ENCODE measurements around the gene TAF4.
A peak's percentile ranks its signal among the peaks of the same experiment; 100 is the strongest.
"Not testable (repeated sequence)": the region's sequence is repeated elsewhere in the genome, so short reads cannot be mapped to it uniquely, and the experiment has no call there.

TAF4 gene, protein sequence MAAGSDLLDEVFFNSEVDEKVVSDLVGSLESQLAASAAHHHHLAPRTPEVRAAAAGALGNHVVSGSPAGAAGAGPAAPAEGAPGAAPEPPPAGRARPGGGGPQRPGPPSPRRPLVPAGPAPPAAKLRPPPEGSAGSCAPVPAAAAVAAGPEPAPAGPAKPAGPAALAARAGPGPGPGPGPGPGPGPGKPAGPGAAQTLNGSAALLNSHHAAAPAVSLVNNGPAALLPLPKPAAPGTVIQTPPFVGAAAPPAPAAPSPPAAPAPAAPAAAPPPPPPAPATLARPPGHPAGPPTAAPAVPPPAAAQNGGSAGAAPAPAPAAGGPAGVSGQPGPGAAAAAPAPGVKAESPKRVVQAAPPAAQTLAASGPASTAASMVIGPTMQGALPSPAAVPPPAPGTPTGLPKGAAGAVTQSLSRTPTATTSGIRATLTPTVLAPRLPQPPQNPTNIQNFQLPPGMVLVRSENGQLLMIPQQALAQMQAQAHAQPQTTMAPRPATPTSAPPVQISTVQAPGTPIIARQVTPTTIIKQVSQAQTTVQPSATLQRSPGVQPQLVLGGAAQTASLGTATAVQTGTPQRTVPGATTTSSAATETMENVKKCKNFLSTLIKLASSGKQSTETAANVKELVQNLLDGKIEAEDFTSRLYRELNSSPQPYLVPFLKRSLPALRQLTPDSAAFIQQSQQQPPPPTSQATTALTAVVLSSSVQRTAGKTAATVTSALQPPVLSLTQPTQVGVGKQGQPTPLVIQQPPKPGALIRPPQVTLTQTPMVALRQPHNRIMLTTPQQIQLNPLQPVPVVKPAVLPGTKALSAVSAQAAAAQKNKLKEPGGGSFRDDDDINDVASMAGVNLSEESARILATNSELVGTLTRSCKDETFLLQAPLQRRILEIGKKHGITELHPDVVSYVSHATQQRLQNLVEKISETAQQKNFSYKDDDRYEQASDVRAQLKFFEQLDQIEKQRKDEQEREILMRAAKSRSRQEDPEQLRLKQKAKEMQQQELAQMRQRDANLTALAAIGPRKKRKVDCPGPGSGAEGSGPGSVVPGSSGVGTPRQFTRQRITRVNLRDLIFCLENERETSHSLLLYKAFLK

DNA sequence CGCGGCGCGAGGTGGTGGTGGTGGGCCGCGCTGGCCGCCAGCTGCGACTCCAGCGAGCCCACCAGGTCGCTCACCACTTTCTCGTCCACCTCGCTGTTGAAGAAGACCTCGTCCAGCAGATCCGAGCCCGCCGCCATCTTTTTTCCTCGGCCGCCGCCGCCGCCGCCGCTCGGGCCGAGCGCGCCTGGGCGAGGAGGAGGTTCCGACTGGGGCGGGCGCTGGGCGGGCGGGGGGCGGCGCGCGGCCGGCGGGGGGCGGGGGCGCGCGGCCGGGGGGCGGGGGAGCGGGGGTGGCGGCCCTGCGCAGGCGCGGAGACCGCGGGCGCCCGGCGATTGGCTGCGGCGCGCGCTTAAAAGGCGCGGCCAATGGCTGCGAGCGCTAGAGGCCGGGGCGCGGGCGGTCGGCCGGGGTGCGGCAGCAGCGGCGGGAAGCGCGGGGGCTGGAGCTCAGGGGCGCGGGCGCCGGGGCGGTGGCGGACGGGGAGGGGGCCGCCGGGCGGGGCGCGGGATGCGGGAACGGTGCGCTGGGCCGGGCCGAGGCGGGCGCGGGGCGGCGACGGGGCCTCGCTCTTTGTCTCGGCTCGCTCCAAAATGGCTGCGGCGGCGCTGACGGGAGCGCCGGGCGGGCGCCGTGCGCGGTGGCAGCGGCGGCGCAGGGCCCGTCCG lies at the start of gene TAF4:
Gene TAF4, minus strand, starts transcription at position 208 of the 665 bp plus-strand sequence. Its CDS starts 71 bp downstream, at position 137.
- DNase-seq, result peak; percentile 79

DNA sequence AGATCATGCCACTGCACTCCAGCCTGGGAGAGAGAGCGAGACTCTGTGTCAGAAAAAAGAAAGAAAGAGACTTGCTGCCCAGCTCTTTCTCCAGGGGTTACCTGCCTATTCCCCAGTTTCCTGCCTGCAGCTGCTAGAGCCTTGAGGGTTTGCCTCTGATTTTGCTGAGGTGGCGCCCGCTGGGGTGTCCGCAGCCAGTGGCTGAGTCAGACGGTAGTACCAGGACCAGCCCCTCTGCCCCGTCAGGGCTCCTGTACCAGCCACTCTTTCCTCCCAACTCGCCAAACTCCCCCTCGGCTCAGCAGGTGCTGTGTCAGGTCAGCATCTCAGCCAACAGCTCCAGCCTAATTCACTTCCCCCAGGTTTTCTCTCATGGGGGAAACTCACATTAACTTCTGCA lies 49.2 kb upstream of the TAF4 start:
- no peak for DNase-seq

DNA sequence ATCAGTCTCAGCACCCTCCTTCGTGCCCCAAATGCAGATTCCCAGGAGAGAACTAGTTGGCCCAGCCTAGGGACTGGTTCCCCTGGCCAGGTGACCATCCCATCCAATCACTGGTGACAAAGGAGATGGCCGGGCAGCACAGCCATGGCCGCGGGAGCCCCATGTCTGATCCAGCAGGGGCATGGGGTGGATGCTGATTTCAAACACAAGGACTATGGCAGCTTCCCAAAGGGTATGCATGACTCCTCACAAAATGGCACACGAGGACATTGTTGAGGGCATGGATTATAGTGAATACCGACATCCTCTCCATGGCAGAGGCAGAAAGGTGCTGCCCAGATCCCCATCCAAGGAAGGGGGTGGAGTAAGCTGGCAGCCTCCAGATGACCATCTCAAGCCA lies 46.7 kb upstream of the TAF4 start:
- DNase-seq, result no peak

DNA sequence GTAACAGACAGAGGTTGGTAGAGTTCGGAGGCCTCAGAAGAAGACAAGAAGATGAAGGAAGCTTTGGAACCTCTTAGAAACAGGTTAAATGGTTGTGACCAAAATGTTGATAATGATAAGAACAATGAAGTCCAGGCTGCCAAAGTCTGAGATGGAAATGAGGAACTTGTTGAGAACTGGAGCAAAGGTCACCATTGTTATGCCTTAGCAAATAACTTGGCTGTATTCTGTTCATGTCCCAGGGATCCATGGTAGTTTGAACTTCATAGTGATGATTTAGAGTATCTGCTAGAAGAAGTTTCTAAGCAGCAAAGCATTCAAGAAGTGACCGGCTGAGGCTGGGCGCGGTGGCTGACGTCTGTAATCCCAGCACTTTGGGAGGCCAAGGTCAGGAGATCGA lies 45.5 kb upstream of the TAF4 start:
- DNase-seq, result no peak

DNA sequence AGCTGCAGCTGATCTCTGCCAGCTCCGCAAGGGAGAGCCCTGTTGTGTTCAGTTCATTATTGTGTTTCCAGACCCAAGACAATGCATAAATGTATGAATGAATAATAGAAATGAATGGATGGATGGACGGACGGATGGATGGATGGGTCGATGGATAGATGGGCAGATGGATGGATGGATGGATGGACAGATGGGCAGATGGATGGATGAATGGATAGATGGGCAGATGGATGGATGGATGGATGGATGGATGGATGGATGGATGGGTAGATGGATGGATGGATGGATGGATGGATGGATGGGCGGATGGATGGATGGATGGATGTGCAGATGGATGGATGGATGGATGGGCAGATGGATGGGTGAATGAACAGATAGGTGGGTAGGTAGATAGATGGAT lies 39.9 kb upstream of the TAF4 start:
- DNase-seq, result no peak

DNA sequence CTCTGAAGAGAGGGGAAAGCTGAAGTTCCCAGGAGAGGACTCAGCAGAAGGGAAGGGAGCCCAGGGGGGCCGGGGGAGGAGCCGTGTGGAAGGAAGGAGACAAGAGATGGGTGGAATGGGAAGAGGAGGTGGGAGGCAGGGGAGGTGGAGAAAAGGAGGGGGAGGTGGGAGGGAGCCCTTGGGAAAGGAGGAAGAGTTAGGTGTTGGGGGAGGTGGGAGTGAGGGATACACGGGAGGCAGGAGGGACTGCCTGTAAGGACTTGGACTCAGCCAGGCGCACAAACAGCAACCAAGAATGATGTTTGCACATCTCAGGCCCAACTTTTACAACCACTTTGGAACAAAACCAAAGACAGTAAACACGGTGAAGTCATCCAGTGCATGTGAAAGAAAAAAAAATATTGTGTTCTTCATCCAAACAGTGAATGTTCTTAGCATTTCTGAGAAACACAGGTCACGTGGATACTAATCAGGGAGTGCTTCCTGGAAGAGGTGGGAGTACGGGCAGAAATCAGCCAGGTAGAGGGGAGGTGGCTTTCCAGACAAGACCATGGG lies 39.2 kb upstream of the TAF4 start:
- no peak for DNase-seq

DNA sequence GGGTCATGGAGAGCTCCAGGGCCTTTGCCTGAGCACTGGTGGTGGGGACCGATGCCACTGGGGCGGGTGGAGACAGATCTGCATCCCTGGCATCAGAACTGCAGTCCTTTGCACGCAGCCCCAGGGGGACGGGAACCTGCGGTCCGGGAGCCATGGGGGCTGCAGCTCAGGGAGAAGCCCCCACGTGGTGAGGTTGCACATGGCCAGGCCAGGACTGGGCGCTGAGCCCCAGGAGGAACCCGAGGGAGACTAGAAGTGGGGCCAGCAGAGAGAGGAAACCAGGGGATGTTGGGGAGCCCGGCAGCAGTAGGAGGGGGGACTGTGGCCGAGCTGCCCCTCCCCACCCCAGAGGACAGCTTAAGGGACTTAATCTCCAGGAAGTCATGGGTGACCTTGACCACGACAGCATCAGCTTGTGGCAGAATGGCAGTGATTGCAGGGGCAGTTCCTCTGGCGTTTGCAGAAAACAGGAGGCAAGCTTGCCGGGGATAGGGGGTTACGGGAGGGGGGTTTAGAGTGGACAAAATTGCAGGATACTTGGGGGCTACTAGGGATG lies 38.6 kb upstream of the TAF4 start:
- DNase-seq, result no peak

DNA sequence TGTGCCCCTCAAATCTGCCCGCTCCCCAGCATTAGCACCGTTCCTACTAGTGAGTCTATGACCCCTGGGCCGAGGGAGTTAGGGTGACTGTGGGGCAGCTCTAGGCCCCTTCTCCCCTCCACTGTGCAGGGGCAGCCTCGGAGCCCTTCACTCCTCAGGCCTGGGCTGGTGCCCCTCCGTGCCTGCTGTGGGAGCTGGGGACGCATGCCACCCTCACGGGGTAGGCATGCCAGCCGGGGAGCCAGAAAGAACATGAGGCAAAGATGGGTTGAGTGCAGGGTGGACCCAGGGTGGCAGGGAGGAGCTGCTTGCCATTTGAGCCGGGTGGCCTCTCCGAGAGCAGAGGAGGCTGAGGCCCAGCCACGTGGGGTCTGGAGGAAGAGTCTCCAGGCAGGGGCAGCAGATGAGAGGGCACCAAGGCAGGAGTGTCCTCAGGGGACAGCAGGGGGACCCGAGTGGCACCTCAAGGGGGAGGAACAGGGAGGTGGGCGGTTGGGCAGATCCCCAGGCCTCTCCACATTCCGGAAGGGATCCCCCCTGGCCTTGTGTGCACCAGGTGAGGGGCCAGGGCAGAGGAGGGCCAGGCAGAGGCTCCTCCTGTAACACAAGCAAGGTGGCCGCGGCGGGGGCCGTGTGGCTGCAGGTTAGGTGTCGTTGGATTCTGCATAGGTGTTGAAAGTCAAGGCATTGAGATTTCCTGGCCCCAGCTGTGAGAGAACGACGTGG lies 38.0 kb upstream of the TAF4 start:
- no peak for DNase-seq

DNA sequence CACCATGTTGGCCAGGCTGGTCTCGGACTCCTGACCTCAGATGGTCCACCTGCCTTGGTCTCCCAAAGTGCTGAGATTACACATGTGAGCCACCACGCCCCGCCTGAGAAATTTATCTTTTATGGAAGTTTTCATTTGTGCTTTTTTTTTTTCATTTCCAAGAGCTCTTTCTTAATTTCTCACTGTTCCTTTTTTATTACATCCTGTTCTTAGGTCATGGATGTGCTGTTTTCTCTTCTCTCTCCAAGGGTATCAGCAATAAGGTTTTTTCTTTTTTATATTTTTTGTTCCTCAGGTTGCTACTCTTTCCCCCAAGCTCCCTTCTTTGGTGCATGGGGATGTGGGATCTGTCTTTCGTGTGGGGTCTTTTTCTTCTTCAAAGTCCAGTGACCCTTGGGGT lies 35.4 kb upstream of the TAF4 start:
- DNase-seq, result no peak

DNA sequence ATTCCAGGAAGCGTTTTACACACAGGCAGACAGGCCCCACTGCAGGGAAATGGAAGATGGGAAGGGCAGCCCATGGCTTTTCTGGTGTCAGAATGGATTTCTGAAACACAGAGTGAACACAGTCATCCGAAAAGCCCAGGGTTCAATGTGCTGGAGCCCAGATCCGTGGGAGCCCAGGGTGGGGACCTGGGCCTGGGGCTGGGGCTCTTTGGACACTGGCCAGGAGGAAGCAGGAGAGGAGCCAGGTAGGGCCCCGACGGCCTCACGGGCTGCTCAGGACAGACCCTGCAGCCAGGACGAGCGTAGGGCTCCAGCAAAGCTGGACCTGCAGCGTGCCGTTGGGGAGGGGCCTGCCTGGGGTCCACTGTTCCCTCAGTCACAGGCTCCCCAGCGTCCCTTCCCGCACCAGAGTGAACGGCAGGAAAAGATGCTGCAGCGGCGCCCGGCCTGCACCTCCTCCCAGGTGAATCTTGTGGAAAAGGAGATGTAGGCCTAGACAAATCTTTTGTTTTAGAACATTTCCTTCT lies 32.3 kb upstream of the TAF4 start:
- no peak for DNase-seq

DNA sequence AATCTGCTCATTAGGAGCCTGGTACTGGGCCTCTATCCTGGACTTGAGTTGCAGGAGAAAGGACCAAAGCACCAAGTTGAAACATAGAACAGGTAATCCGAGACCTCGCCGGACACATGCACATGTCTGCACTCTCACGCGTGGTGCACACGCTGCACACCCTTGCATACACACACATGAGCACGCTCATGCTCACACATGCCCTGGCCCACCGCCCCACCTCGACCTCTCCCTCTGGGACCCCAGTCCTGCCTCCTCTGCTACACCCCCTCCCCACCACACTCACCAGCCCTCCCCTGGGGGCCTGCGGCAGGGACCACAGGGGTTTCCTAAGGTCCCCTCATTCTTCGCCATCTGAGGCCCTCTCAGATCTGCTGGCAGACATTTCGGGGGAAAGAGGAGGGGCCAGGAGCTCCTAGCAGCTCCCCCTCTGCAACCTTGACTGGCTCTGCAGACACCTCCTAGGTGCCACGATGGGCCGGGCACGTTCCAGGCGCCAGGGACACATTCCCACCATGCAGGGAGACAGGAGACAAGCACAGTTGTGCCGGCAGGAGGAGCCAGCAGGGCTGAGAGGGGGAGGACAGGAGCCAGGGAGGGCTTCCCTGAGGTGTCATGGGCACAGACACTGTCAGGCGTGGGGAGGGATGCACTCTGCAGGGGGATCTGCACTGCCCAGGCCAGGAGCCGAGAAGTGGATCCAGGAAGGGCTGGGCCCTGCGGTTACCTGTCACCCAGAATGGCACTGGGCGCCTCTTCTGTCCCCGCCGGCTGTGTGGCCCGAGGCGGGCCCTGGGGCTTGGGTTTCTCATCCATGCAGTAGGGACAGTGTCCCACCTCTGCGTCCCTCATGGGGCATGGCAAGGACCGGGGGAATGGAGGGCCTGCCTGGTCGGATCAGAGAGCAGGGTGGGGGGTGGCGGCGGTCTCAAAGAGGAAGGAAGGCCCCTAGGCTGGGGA lies 31.0 kb upstream of the TAF4 start:
- no peak for DNase-seq

DNA sequence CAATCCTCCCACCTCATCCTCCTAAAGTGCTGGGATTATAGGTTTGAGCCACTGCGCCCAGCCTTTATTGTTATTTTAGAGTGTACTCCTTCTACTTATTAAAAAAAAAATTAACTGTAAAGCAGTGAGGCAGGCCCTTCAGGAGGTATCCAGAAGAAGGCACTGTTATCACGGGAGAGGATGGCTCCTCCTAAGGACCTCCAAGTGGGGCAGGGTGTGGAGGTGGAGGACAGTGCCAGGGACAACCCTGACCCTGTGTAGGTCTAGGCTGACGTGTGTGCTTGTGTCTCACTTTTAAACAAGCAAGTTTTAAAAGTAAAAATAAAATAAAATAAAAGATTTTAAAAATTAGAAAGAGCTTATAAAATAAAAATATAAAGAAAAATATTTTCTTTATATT lies 23.7 kb upstream of the TAF4 start:
- no peak for DNase-seq

DNA sequence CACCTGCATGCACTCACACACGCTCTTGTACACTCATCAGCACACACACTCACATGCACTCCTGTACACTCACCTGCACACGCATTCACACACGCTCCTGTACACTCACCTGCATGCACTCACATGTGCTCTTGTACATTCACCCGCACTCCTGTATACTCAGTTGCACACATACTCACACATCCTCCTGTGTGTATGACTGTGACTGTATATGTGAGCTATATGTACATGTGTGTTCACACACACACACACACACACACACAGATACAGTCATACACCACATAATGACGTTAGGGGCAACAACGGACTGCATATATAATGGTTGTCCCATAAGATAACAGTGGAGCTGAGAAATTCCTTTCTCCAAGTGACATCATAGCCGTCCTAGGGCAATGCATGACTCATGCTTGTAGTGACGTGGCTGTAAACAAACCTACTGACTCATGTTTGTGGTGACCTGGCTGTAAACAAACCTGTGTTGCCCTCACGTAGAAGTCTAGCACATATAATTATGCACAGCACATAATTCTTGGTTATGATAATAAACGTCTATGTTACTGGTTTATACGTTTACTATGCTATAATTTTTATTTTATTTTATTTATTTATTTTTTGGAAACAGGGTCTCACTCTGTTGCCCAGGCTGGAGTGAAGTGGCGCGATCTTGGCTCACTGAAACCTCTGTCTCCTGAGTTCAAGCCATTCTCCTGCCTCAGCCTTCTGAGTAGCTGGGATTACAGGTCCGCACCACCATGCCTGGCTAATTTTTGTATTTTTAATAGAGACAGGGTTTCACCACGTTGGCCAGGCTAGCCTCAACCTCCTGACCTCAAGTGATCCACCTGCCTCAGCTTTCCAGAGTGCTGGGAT lies 22.8 kb upstream of the TAF4 start:
- DNase-seq, result peak; percentile 82

DNA sequence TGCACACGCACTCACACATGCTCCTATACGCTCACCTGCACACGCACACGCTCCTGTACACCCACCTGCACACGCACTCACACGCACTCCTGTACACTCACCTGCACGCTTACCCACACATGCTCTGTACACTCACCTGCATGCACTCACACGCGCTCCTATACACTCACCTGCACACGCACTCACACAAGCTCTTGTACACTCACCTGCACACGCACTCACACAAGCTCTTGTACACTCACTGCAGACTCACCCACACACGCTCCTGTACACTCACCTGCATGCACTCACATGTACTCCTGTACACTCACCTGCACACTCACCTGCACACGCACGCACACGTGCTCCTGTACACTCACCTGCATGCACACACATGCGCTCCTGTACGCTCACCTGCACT lies 22.0 kb upstream of the TAF4 start:
- no peak for DNase-seq

DNA sequence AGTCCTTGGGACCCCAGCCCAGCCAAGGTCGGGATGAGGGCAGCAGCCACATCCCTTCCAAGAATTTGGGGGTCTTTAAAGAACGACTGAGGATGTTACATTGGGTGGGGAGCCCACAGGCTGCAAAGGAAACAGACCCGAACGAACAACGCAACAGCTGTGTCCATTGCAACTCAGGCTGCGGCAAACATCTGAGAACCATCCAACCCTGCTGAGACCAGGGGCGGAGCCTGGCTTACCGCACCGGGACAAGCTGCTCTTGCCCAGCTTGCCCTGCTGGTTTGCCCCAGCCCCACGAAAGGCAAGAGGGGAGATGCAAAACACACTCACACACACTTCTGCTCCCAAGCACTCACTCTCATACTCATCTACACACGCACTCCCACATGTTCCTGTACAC lies 21.5 kb upstream of the TAF4 start:
- no peak for DNase-seq

DNA sequence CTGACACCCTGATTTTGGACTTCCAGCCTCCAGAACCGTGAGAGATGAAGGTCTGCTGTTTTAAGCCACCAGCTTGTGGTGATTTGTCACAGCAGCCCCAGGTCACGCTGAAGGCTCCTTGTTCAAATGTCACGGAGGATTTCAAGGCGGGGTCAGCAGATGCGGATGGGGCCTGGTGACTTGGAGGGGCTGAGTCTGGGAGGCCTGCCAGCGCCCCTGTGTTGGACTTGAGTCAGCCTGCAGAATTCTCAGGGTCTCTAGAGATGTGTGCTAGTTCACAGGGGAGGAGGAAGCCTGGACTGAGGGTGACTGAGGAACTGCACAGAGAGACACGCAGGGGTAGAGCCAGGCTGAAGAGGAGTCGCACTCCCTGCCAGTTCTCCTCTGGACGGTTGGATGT lies 19.5 kb upstream of the TAF4 start:
- no peak for DNase-seq

DNA sequence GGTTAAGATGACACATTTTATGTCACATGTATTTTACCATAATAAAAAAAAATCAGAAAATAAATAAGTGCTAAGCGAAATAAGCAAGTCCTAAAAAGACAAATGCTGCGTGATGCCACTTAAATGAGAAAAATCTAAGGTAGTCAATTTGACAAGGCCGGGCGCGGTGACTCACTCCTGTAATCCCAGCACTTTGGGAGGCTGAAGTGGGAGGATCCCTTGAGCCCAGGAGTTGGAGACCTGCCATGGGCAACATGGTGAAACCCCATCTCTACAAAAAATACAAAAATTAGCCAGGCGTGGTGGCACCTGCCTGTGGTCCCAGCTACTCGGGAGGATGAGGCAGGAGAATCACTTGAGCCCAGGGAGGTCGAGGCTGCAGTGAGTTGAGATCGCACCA lies 18.5 kb upstream of the TAF4 start:
- DNase-seq, result not testable (repeated sequence)

DNA sequence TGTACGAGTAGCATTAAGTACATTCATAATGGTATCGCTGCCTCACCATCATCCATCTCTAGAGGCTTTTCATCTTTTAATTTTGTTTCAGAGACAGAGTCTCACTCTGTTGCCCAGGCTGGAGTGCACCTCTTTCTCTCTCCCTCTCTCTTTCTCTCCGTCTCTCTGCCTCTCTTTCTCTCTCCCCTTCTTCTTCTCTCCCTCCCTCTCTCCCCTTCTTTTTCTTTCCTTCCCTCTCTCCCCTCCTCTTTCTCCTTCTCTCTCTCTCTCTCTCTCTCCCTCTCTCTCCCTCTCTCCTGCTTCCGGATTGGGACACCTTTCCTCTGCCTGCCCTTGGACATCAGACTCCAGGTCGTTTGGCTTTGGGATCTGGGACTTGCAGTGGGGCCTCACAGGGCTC lies 17.6 kb upstream of the TAF4 start:
- no peak for DNase-seq

All from EL (cell line).